OCI-LY3 (cell line): ENCODE data around the gene FAM204A.

Source experiments
- H2AFZ ChIP-seq: fragments of 200-600, 300-600 bp; shearing (Covaris generic); 2 replicates; pipeline ENCODE4 v1.6.0; 2014; ENCODE audit warnings: antibody characterized with exemption, low read depth, low read length
- H3K27ac ChIP-seq: fragments of 200-600, 300-600 bp; sonication (generic); 2 replicates; pipeline ENCODE4 v1.5.1; 2014; ENCODE audit warnings: mild to moderate bottlenecking, low read length, moderate library complexity, mixed read lengths
- H3K27me3 ChIP-seq: fragments of 200-600, 300-600 bp; sonication (generic); 2 replicates; pipeline ENCODE4 v1.6.1; 2014; ENCODE audit warnings: low read depth, low read length, mixed read lengths
- H3K36me3 ChIP-seq: fragments of 200-600, 300-600 bp; sonication (generic); replicated peaks from 2 replicates; pipeline ENCODE3; 2014; ENCODE audit warnings: low read depth, low read length, mixed read lengths
- H3K4me1 ChIP-seq: fragments of 300-600, 200-600 bp; sonication (generic); 2 replicates; pipeline ENCODE4 v1.6.1; 2014; ENCODE audit warnings: low read length, mixed read lengths
- H3K4me2 ChIP-seq: fragments of 200-600, 300-600 bp; sonication (generic); 2 replicates; pipeline ENCODE4 v1.6.1; 2014; ENCODE audit warnings: low read length, mixed read lengths
- H3K4me3 ChIP-seq: fragments of 300-600, 200-600 bp; sonication (generic); 2 replicates; pipeline ENCODE4 v1.5.1; 2014; ENCODE audit warnings: antibody characterized with exemption, mild to moderate bottlenecking, low read length, moderate library complexity
- H3K79me2 ChIP-seq: fragments of 300-600, 200-600 bp; shearing (Covaris generic); 2 replicates; pipeline ENCODE4 v1.6.1; 2014; ENCODE audit warnings: mild to moderate bottlenecking, low read length, mixed read lengths
- H3K9ac ChIP-seq: fragments of 300-600, 200-600 bp; shearing (Covaris generic); 2 replicates; pipeline ENCODE4 v1.6.0; 2014; ENCODE audit warnings: mild to moderate bottlenecking, low read length, moderate library complexity
- H3K9me3 ChIP-seq: fragments of 200-600, 300-600 bp; shearing (Covaris generic); 2 replicates; pipeline ENCODE4 v1.6.1; 2014; ENCODE audit warnings: low read length, mixed read lengths; ENCODE audit not compliant: insufficient read depth
- H4K20me1 ChIP-seq: fragments of 200-600, 300-600 bp; sonication (generic); 2 replicates; pipeline ENCODE4 v1.6.1; 2016; ENCODE audit warnings: low read length, mixed read lengths; ENCODE audit not compliant: insufficient read depth
- EZH2phosphoT487 ChIP-seq: fragments of 200-600 bp; shearing (Covaris generic); IDR thresholded peaks from 2 replicates; pipeline ENCODE4 v1.6.1; 2018; ENCODE audit warnings: antibody characterized with exemption, mixed run types, low read depth
- TF ChIP-seq, protein P1 (sequence below): fragments of 200-600, 300-600 bp; sonication (generic); IDR thresholded peaks from 2 replicates; pipeline ENCODE4 v1.5.1; 2014; ENCODE audit warnings: antibody characterized with exemption, low read length, low read depth

Gene FAM204A

GRCh38 chr10:118333871-118334270 is 8.3 kb downstream of the FAM204A start:
- Histone ChIP-seq H3K9me3 (no peaks in the 10 kb centered on the region), H3K4me2 (no peak overlapping the region), H3K27me3 (no peaks in the 10 kb centered on the region), H4K20me1 (no peaks in the 10 kb centered on the region), H3K4me3 (no peak overlapping the region), H3K79me2 (peaks cover 4% of the 10 kb centered on the region; the same call in 1 of the 2 replicates), H3K9ac (no peak overlapping the region), H3K36me3 (peaks cover 16% of the 10 kb centered on the region), H3K4me1 (peaks cover 12% of the 10 kb centered on the region), H3K27ac (no peak overlapping the region), H2AFZ (no peak overlapping the region)
- TF ChIP-seq EZH2phosphoT487 = no peak
- TF ChIP-seq, protein P1, sequence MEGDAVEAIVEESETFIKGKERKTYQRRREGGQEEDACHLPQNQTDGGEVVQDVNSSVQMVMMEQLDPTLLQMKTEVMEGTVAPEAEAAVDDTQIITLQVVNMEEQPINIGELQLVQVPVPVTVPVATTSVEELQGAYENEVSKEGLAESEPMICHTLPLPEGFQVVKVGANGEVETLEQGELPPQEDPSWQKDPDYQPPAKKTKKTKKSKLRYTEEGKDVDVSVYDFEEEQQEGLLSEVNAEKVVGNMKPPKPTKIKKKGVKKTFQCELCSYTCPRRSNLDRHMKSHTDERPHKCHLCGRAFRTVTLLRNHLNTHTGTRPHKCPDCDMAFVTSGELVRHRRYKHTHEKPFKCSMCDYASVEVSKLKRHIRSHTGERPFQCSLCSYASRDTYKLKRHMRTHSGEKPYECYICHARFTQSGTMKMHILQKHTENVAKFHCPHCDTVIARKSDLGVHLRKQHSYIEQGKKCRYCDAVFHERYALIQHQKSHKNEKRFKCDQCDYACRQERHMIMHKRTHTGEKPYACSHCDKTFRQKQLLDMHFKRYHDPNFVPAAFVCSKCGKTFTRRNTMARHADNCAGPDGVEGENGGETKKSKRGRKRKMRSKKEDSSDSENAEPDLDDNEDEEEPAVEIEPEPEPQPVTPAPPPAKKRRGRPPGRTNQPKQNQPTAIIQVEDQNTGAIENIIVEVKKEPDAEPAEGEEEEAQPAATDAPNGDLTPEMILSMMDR = no peak

- Histone ChIP-seq H3K4me1 (peaks cover 5% of the 10 kb centered on the region; the same call in 1 of the 2 replicates), H3K4me3 (no peak overlapping the region), H3K9ac (no peak overlapping the region), H3K36me3 (peaks cover 16% of the 10 kb centered on the region), H3K4me2 (no peak overlapping the region), H3K27me3 (no peaks in the 10 kb centered on the region), H3K79me2 (no peaks in the 10 kb centered on the region), H3K9me3 (no peaks in the 10 kb centered on the region), H3K27ac (no peak overlapping the region), H2AFZ (no peak overlapping the region), H4K20me1 (no peaks in the 10 kb centered on the region)
- no peak for TF ChIP-seq EZH2phosphoT487
- TF ChIP-seq, protein P1 = no peak
These were observed 9.0 kb downstream of the FAM204A start for GRCh38 chr10:118332948-118333710.

GRCh38 chr10:118332236-118332635 is 9.9 kb downstream of the FAM204A start:
- no peak overlapping the region for H2AFZ ChIP-seq
- no peak overlapping the region for H3K4me2 ChIP-seq
- H3K9me3 ChIP-seq = no peaks in the 10 kb centered on the region
- H3K27ac ChIP-seq = no peak overlapping the region
- no peak overlapping the region for H3K4me3 ChIP-seq
- H3K27me3 ChIP-seq = no peaks in the 10 kb centered on the region
- peaks cover 4% of the 10 kb centered on the region; the same call in 1 of the 2 replicates for H3K4me1 ChIP-seq
- H3K36me3 ChIP-seq = peaks cover 16% of the 10 kb centered on the region
- H3K79me2 ChIP-seq = no peaks in the 10 kb centered on the region
- H3K9ac ChIP-seq = no peak overlapping the region
- no peaks in the 10 kb centered on the region for H4K20me1 ChIP-seq
- TF ChIP-seq EZH2phosphoT487 = no peak
- TF ChIP-seq, protein P1 = no peak

- Histone ChIP-seq H3K4me3 (no peak overlapping the region), H2AFZ (no peak overlapping the region), H3K4me2 (no peak overlapping the region), H4K20me1 (no peaks in the 10 kb centered on the region), H3K27ac (no peak overlapping the region), H3K79me2 (no peaks in the 10 kb centered on the region), H3K9ac (no peak overlapping the region), H3K36me3 (peaks cover 12% of the 10 kb centered on the region), H3K27me3 (no peaks in the 10 kb centered on the region), H3K9me3 (no peaks in the 10 kb centered on the region), H3K4me1 (peaks cover 4% of the 10 kb centered on the region; the same call in 1 of the 2 replicates)
- TF ChIP-seq, protein P1 = no peak
- no peak for TF ChIP-seq EZH2phosphoT487
These were observed 11.6 kb downstream of the FAM204A start for GRCh38 chr10:118330295-118331076.
